Measurements from ENCODE around the gene VWA8. TPM values are rescaled to one million over a fixed set of nuclear protein-coding genes. Genes with fewer than 3 reads are reported as not detected.
A peak's percentile ranks its signal among the peaks of the same experiment; 100 is the strongest.

VWA8 gene
- total and polyA plus RNA-seq, 9 donors, result 4.5 to 25.1 (median 21.0) TPM

- no peak overlapping the region for H3K4me3 ChIP-seq
- peaks cover 3% of the 10 kb centered on the region for H3K4me1 ChIP-seq (ENCODE audit: insufficient read depth)
- intact Hi-C loops (cut with DNase I), result loop anchor here in 1 of 4 donors (1.0 kb wide), 1 partner anchor 30 kb away; no protein-coding TSS in a partner anchor
- H3K27me3 ChIP-seq, result no peaks in the 10 kb centered on the region
- 4 to 11% (median 7%) methylated on average over 6 of the region's 6 CpGs for WGBS, 3 donors
- TF ChIP-seq POLR2A (IDR thresholded peaks at IDR 0.05), result no peak
- no peak for TF ChIP-seq EP300 (IDR thresholded peaks at IDR 0.05)
- TF ChIP-seq CTCF (IDR thresholded peaks at IDR 0.05), result no peak
- peak; percentile 36 to 59 (median 56) for DNase-seq
- H3K36me3 ChIP-seq, result no peaks in the 10 kb centered on the region
- no peaks in the 10 kb centered on the region for H3K9me3 ChIP-seq
- peak overlapping the region in 1 of 2 donors; percentile 0 for H3K27ac ChIP-seq
Observed at GRCh38 chr13:42001580-42001979, 40.7 kb upstream of the VWA8 start.

GRCh38 chr13:42000846-42001245 is 39.9 kb upstream of the VWA8 start:
- Histone ChIP-seq H3K9me3 (no peaks in the 10 kb centered on the region), H3K27ac (peak overlapping the region in 1 of 2 donors; percentile 0), H3K36me3 (no peaks in the 10 kb centered on the region), H3K4me3 (no peak overlapping the region), H3K27me3 (no peaks in the 10 kb centered on the region), H3K4me1 (ENCODE audit: insufficient read depth) (peaks cover 3% of the 10 kb centered on the region)
- 13 to 25% (median 23%) methylated on average over 2 of the region's 2 CpGs for WGBS, 3 donors
- intact Hi-C loops (cut with DNase I), result loop anchor here in 1 of 4 donors (1.0 kb wide), 1 partner anchor 30 kb away; no protein-coding TSS in a partner anchor
- TF ChIP-seq CTCF (IDR thresholded peaks at IDR 0.05) (no peak), EP300 (IDR thresholded peaks at IDR 0.05) (no peak), POLR2A (IDR thresholded peaks at IDR 0.05) (no peak)
- no peak for DNase-seq

GRCh38 chr13:41997396-41997795 is 36.5 kb upstream of the VWA8 start:
- no peak overlapping the region for H3K4me3 ChIP-seq
- DNase-seq, result no peak
- H3K27ac ChIP-seq, result no peak overlapping the region
- WGBS, 3 donors, result 76 to 90% (median 85%) methylated on average over 1 of the region's 1 CpG
- H3K9me3 ChIP-seq, result no peaks in the 10 kb centered on the region
- H3K36me3 ChIP-seq, result no peaks in the 10 kb centered on the region
- intact Hi-C loops (cut with DNase I), result no loop called here
- H3K4me1 ChIP-seq (ENCODE audit: insufficient read depth), result peaks cover 3% of the 10 kb centered on the region
- no peaks in the 10 kb centered on the region for H3K27me3 ChIP-seq
- TF ChIP-seq CTCF (IDR thresholded peaks at IDR 0.05) (no peak), POLR2A (IDR thresholded peaks at IDR 0.05) (no peak), EP300 (IDR thresholded peaks at IDR 0.05) (no peak)

- Histone ChIP-seq H3K4me1 (ENCODE audit: insufficient read depth) (no peaks in the 10 kb centered on the region), H3K27ac (no peak overlapping the region), H3K36me3 (no peaks in the 10 kb centered on the region), H3K4me3 (no peak overlapping the region), H3K9me3 (no peaks in the 10 kb centered on the region), H3K27me3 (no peaks in the 10 kb centered on the region)
- DNase-seq, result no peak
- WGBS, 3 donors, result 46 to 59% (median 57%) methylated on average over 5 of the region's 5 CpGs
- TF ChIP-seq EP300 (IDR thresholded peaks at IDR 0.05) (no peak), CTCF (IDR thresholded peaks at IDR 0.05) (no peak), POLR2A (IDR thresholded peaks at IDR 0.05) (no peak)
- intact Hi-C loops (cut with DNase I), result no loop called here
Observed at GRCh38 chr13:41995946-41996345, 35.0 kb upstream of the VWA8 start.
